DMS79 treated with DMSO at 0.1 percent for 48 hours (cell line): ENCODE data around the gene PXK.
"Not testable (repeated sequence)": the region's sequence is repeated elsewhere in the genome, so short reads cannot be mapped to it uniquely, and the experiment has no call there.

Source experiments
- DNase-seq: peaks from one replicate; lab custom pipeline; 2025; lab: John Stamatoyannopoulos, UW

PXK gene

GRCh38 chr3:58419780-58420507 lies 87.3 kb downstream of the PXK start:
- DNase-seq: no peak

- DNase-seq: no peak
Observed at GRCh38 chr3:58421004-58421403, 88.3 kb downstream of the PXK start.

GRCh38 chr3:58422756-58423325 lies 90.1 kb downstream of the PXK start:
- no peak for DNase-seq

GRCh38 chr3:58424613-58425012 lies 91.9 kb downstream of the PXK start:
- DNase-seq: no peak

- no peak for DNase-seq
Observed at GRCh38 chr3:58425782-58426181, 93.1 kb downstream of the PXK start.

- no peak for DNase-seq
Observed at GRCh38 chr3:58427661-58428361, 95.1 kb downstream of the PXK start.

- no peak for DNase-seq
Observed at GRCh38 chr3:58429657-58430056, 97.0 kb downstream of the PXK start.

GRCh38 chr3:58432905-58433304 lies 100.2 kb downstream of the PXK start:
- no peak for DNase-seq

- peak; percentile 47 for DNase-seq
Observed at GRCh38 chr3:58433400-58434167, 100.9 kb downstream of the PXK start, which contains the start of gene PDHB. Gene PDHB, minus strand, starts transcription at chr3:58433832. Its CDS starts 23 bp downstream, at chr3:58433809.

- no peak for DNase-seq
Observed at GRCh38 chr3:58434168-58434504, 101.4 kb downstream of the PXK start.

- DNase-seq: no peak
Observed at GRCh38 chr3:58434511-58434910, 101.8 kb downstream of the PXK start.

GRCh38 chr3:58434990-58435389 lies 102.3 kb downstream of the PXK start:
- DNase-seq: no peak

- not testable (repeated sequence) for DNase-seq
Observed at GRCh38 chr3:58437276-58437675, 104.6 kb downstream of the PXK start.

GRCh38 chr3:58440996-58441355 lies 108.3 kb downstream of the PXK start:
- DNase-seq: not testable (repeated sequence)

- no peak for DNase-seq
Observed at GRCh38 chr3:58441514-58442450, 109.1 kb downstream of the PXK start.

GRCh38 chr3:58452176-58452575 lies 119.5 kb downstream of the PXK start:
- DNase-seq: no peak

GRCh38 chr3:58459160-58459559 lies 126.5 kb downstream of the PXK start:
- DNase-seq: no peak

GRCh38 chr3:58462829-58463180 lies 130.1 kb downstream of the PXK start:
- DNase-seq: no peak

GRCh38 chr3:58463181-58463941 lies 130.7 kb downstream of the PXK start:
- peak; percentile 41 for DNase-seq

GRCh38 chr3:58463942-58464271 lies 131.2 kb downstream of the PXK start:
- DNase-seq: no peak

- DNase-seq: no peak
Observed at GRCh38 chr3:58464866-58465265, 132.2 kb downstream of the PXK start.
